Cerebellar nuclear complex (tissue), 1 donor: ENCODE measurements around the gene CD274.
"Not testable (repeated sequence)": the region's sequence is repeated elsewhere in the genome, so short reads cannot be mapped to it uniquely, and the experiment has no call there.

Source experiments
- DNase-seq, 2 experiments: peaks; one replicate each; lab custom pipeline; 2025; lab: John Stamatoyannopoulos, UW

The CD274 gene

GRCh38 chr9:5468850-5469249, 18.5 kb downstream of the CD274 start:
- DNase-seq, result no peak

GRCh38 chr9:5470122-5470521, 19.8 kb downstream of the CD274 start:
- DNase-seq, result no peak

GRCh38 chr9:5470816-5471215, 20.5 kb downstream of the CD274 start:
- no peak for DNase-seq

- DNase-seq, result not testable (repeated sequence)
Measured at GRCh38 chr9:5475611-5476010, 25.3 kb downstream of the CD274 start.

- DNase-seq, result no peak
Measured at GRCh38 chr9:5478206-5478605, 27.9 kb downstream of the CD274 start.

GRCh38 chr9:5479994-5480694, 29.8 kb downstream of the CD274 start:
- DNase-seq, result no peak

- no peak for DNase-seq
Measured at GRCh38 chr9:5480919-5481318, 30.6 kb downstream of the CD274 start.

GRCh38 chr9:5481322-5482040, 31.1 kb downstream of the CD274 start:
- DNase-seq, result no peak

- DNase-seq, result no peak
Measured at GRCh38 chr9:5482194-5482593, 31.9 kb downstream of the CD274 start.

GRCh38 chr9:5483306-5483705, 33.0 kb downstream of the CD274 start:
- DNase-seq, result no peak

- no peak for DNase-seq
Measured at GRCh38 chr9:5485378-5486085, 35.2 kb downstream of the CD274 start.

- no peak for DNase-seq
Measured at GRCh38 chr9:5486988-5487387, 36.6 kb downstream of the CD274 start.

- DNase-seq, result no peak
Measured at GRCh38 chr9:5488221-5489008, 38.1 kb downstream of the CD274 start.

GRCh38 chr9:5489630-5490490, 39.5 kb downstream of the CD274 start:
- no peak for DNase-seq

- DNase-seq, result no peak
Measured at GRCh38 chr9:5492965-5493678, 42.8 kb downstream of the CD274 start.

GRCh38 chr9:5493679-5494511, 43.6 kb downstream of the CD274 start:
- DNase-seq, result no peak

GRCh38 chr9:5494765-5495164, 44.4 kb downstream of the CD274 start:
- DNase-seq, result not testable (repeated sequence)

GRCh38 chr9:5499157-5499556, 48.8 kb downstream of the CD274 start:
- no peak for DNase-seq

- DNase-seq, result no peak
Measured at GRCh38 chr9:5499889-5500398, 49.6 kb downstream of the CD274 start.
